Endothelial cell of umbilical vein (primary cell): ENCODE data around the gene IP6K1. TPM values are rescaled to one million over a fixed set of nuclear protein-coding genes. Genes with fewer than 3 reads are reported as not detected.

Experiments
- BruUV-seq: library from RNA; stranded (reverse); fragments of 400-500 nt; replicated peaks from 2 replicates; lab custom pipeline; 2021; lab: Mats Ljungman, UMichigan
- CTCF ChIA-PET: fragments of 300-600, 350-600 bp; sonication (Branson Sonifier 250); formaldehyde crosslinking; loops from one replicate; lab custom pipeline; 2021; ENCODE audit warnings: antibody characterized with exemption, inconsistent platforms; lab: Charles Lee
- POLR2A ChIA-PET: fragments of 300-600, 350-600 bp; sonication (Branson Sonifier 250); formaldehyde crosslinking; loops from one replicate; lab custom pipeline; 2021; ENCODE audit warnings: antibody characterized with exemption, inconsistent platforms; lab: Charles Lee
- DNase-seq: peaks from one replicate; pipeline ENCODE4 v3.0.0-alpha.2; 2011; ENCODE audit warnings: low read depth, low spot score
- FAIRE-seq: peaks from 2 replicates; lab custom pipeline; 2011; peaks lifted over from hg19 to GRCh38; lab: Jason Lieb, UNC
- H2AFZ ChIP-seq: 2 replicates; pipeline ENCODE4 v1.6.0; 2012; ENCODE audit warnings: low read depth, low read length, control low read depth, inconsistent platforms
- H3K27ac ChIP-seq: 2 replicates; pipeline ENCODE4 v1.5.1; 2011; ENCODE audit warnings: low read depth, mild to moderate bottlenecking, control low read depth, low read length, moderate library complexity; ENCODE audit not compliant: insufficient read depth
- H3K27me3 ChIP-seq, 2 experiments: 2 replicates each; pipeline versions ENCODE4 v1.6.0 to v1.6.1; 2011; ENCODE audit warnings: low read length in 2 of 2, mixed read lengths in 1 of 2; ENCODE audit not compliant: control insufficient read depth in 2 of 2, insufficient read depth in 2 of 2
- H3K36me3 ChIP-seq, 2 experiments: 2 replicates in 1 of 2; 3 replicates in 1 of 2; pipeline ENCODE4 v1.5.1; 2011; ENCODE audit warnings: low read length in 2 of 2, mild to moderate bottlenecking in 1 of 2, moderate library complexity in 1 of 2; ENCODE audit not compliant: control insufficient read depth in 2 of 2, insufficient read depth in 2 of 2; ENCODE audit errors: extremely low read depth in 1 of 2
- H3K4me1 ChIP-seq: 3 replicates; pipeline ENCODE4 v1.5.1; 2011; ENCODE audit warnings: mild to moderate bottlenecking, low read length; ENCODE audit not compliant: control insufficient read depth, insufficient read depth; ENCODE audit errors: extremely low read depth
- H3K4me2 ChIP-seq: 2 replicates; pipeline ENCODE4 v1.6.1; 2011; ENCODE audit warnings: low read length, control low read depth, mixed read lengths; ENCODE audit not compliant: insufficient read depth
- H3K4me3 ChIP-seq, 3 experiments: fragments of 200-600 bp in 1 of 3; sonication (generic), shearing (Covaris generic) in 1 of 3; replicated peaks in 1 of 3; 2 replicates each; pipeline ENCODE4 v1.5.1; 2011 to 2016; ENCODE audit warnings: control low read depth in 3 of 3, low read length in 3 of 3, mild to moderate bottlenecking in 2 of 3, inconsistent platforms in 1 of 3, low read depth in 1 of 3, moderate library complexity in 1 of 3; ENCODE audit not compliant: insufficient read depth in 1 of 3
- H3K79me2 ChIP-seq: 2 replicates; pipeline ENCODE4 v1.6.0; 2012; ENCODE audit warnings: low read length, inconsistent platforms; ENCODE audit not compliant: control insufficient read depth, insufficient read depth
- H3K9ac ChIP-seq: replicated peaks from 2 replicates; pipeline ENCODE3; 2011; ENCODE audit warnings: low read length, control low read depth; ENCODE audit not compliant: insufficient read depth; ENCODE audit errors: extremely low read depth
- H3K9me1 ChIP-seq: replicated peaks from 3 replicates; pipeline ENCODE4 v1.6.0; 2011; ENCODE audit warnings: mild to moderate bottlenecking, low read length; ENCODE audit not compliant: control insufficient read depth, insufficient read depth; ENCODE audit errors: extremely low read depth
- H3K9me3 ChIP-seq: replicated peaks from 2 replicates; pipeline ENCODE4 v1.5.1; 2012; ENCODE audit warnings: low read length, inconsistent platforms; ENCODE audit not compliant: control insufficient read depth, insufficient read depth
- H4K20me1 ChIP-seq: replicated peaks from 2 replicates; pipeline ENCODE3; 2011; ENCODE audit warnings: mild to moderate bottlenecking, low read length; ENCODE audit not compliant: control insufficient read depth, insufficient read depth; ENCODE audit errors: extremely low read depth
- CTCF ChIP-seq, 2 donors: IDR thresholded peaks; 1 replicate in 1 of 2; 2 replicates in 1 of 2; pipeline ENCODE4 v1.5.1; 2011; ENCODE audit warnings: low read length in 2 of 2, mild to moderate bottlenecking in 2 of 2, moderate library complexity in 2 of 2, control low read depth in 1 of 2, inconsistent platforms in 1 of 2, low read depth in 1 of 2; ENCODE audit not compliant: insufficient read depth in 1 of 2; ENCODE audit errors: extremely low read depth in 1 of 2
- EZH2 ChIP-seq: IDR thresholded peaks from 2 replicates; pipeline ENCODE4 v1.6.1; 2012; ENCODE audit warnings: borderline replicate concordance, low read depth, mild to moderate bottlenecking, moderate library complexity, low read length, inconsistent platforms; ENCODE audit not compliant: severe bottlenecking
- FOS ChIP-seq: IDR thresholded peaks from 2 replicates; pipeline ENCODE4 v1.6.1; 2011; ENCODE audit warnings: mild to moderate bottlenecking, low read length, moderate library complexity, borderline replicate concordance; ENCODE audit not compliant: insufficient read depth
- GATA2 ChIP-seq: IDR thresholded peaks from 2 replicates; pipeline ENCODE4 v1.7.0; 2011; ENCODE audit warnings: low read depth, mild to moderate bottlenecking, moderate library complexity, mixed read lengths, low read length; ENCODE audit not compliant: insufficient read length, insufficient read depth
- JUN ChIP-seq: IDR thresholded peaks from 2 replicates; pipeline ENCODE4 v1.6.1; 2011; ENCODE audit warnings: borderline replicate concordance, low read depth; ENCODE audit not compliant: insufficient read length, insufficient read depth
- MAX ChIP-seq: IDR thresholded peaks from 2 replicates; pipeline ENCODE4 v1.6.1; 2011; ENCODE audit not compliant: insufficient read depth, insufficient read length
- MYC ChIP-seq: IDR thresholded peaks from one replicate; pipeline ENCODE4 v1.6.1; 2011; ENCODE audit warnings: mild to moderate bottlenecking, low read depth, low read length
- POLR2A ChIP-seq: IDR thresholded peaks from 2 replicates; pipeline ENCODE4 v1.6.1; 2012; ENCODE audit warnings: low read depth, mild to moderate bottlenecking, control low read depth, low read length
- POLR2AphosphoS5 ChIP-seq: IDR thresholded peaks from 2 replicates; pipeline ENCODE4 v1.6.1; 2012; ENCODE audit warnings: low read depth, mild to moderate bottlenecking, control low read depth, low read length, moderate library complexity; ENCODE audit not compliant: insufficient read depth
- dilution Hi-C: fragments of 300-500 bp; cut with MboI; formaldehyde crosslinking; loops from one replicate; pipeline ENCODE4 v1.15.0; 2019; ENCODE audit warnings: low sequenced_read_pairs; ENCODE audit not compliant: extremely low pct_ligation_motif_present
- intact Hi-C: fragments of 100-400 bp; cut with micrococcal nuclease; formaldehyde crosslinking; loops from one replicate; pipeline ENCODE4 v1.10.0; 2022
- polyA plus RNA-seq, 4 experiments: library from polyadenylated mRNA; depleted of rRNA in 3 of 4; stranded (reverse) in 3 of 4; unstranded in 1 of 4; fragments of >200 nt; gene quantifications; 2 replicates each; pipeline versions ENCODE4 v1.2.1 to v1.2.3, GENCODE V29; 2011 to 2012; ENCODE audit warnings: missing spikeins in 1 of 4
- total RNA-seq: library from RNA; stranded (reverse); gene quantifications from 2 replicates; pipeline ENCODE4 v1.2.3, GENCODE V29; 2021

IP6K1 gene
- total and polyA plus RNA-seq, 2 donors (not counting 3 experiments of a cell fraction or from before 2014, with no cell fraction given) = 42.7 to 60.8 TPM

- no peak for DNase-seq
- no peaks in the 10 kb centered on the region for H4K20me1 ChIP-seq
- H3K27me3 ChIP-seq = no peaks in the 10 kb centered on the region
- ChIA-PET POLR2A (no interaction called here), CTCF (no interaction called here)
- dilution Hi-C loops = no loop called here
- TF ChIP-seq GATA2 = no peak
- no peak for TF ChIP-seq POLR2AphosphoS5
- TF ChIP-seq MYC = no peak
- no peak for TF ChIP-seq FOS
- no peak for TF ChIP-seq JUN
- no peak for TF ChIP-seq CTCF (IDR thresholded peaks at IDR 0.05; ENCODE audit: extremely low read depth in 1 of 2, insufficient read depth in 1 of 2, low read depth in 1 of 2, low read length in 2 of 2)
- TF ChIP-seq EZH2 = no peak
- TF ChIP-seq MAX = no peak
- no peak for TF ChIP-seq POLR2A
- no peak overlapping the region for H2AFZ ChIP-seq
- H3K4me2 ChIP-seq = no peak overlapping the region
- H3K4me1 ChIP-seq = peaks cover 3% of the 10 kb centered on the region
- no TSS peak for BruUV-seq
- H3K9me1 ChIP-seq = no peaks in the 10 kb centered on the region
- intact Hi-C loops = no loop called here
- H3K27ac ChIP-seq = no peak overlapping the region
- no peaks in the 10 kb centered on the region for H3K36me3 ChIP-seq
- H3K9ac ChIP-seq = no peak overlapping the region
- no peaks in the 10 kb centered on the region for H3K9me3 ChIP-seq
- no peaks in the 10 kb centered on the region for H3K79me2 ChIP-seq
- H3K4me3 ChIP-seq = no peak overlapping the region
- FAIRE-seq = no peak
These were observed 6.2 kb upstream of the IP6K1 start for GRCh38 chr3:49792371-49793150.
